ENCODE data around the gene BCAP31.
"Not testable (repeated sequence)": the region's sequence is repeated elsewhere in the genome, so short reads cannot be mapped to it uniquely, and the experiment has no call there.

Gene BCAP31

DNA sequence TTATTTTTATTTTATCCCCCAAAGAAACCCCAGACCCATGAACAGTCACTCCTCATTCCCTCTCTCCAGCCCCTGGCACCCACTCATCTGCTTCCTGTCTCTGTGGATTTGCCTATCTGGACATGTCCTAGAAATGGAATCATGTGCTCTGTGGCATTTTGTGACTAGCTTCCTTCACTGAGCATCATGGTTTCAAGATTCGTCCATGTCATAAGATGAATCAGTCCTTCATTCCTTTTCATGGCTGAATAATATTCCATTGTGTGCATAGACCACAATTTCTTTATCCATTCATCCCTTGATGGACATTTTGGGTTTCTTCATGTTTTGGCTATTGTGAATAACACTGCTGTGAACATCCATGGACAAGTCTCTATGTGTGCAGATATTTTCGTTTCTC, 10.7 kb upstream of the BCAP31 start:
- DNase-seq (ENCODE audit: low spot score) = no peak

DNA sequence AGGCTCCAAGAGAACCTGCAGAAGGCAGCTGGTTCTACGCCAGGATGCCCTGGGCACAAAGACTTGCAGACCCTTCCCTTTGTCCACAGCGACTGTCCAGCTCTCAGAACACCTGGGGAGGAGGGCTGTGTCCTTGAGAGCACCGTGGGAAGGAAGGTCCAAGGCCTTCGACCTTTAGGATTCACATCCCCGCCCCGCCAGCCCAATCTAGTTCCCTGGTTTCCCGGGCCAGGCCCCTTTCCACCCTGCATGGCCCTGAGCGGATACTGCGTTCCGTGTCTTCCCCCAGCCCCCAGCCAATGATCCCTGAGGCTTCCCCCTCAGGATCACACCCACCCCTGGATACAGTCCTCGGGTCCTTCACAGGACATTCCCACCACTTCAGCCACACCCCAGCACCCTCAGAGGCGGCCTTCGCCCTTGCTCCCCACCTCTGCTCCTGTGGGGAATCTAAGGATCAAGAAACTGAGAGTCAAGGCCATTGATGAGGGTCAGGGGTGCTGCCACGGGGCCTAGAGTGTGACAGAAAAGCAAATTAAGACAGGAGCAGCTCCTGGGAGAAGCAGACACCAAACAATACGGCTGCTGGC, 9.6 kb upstream of the BCAP31 start:
- DNase-seq (ENCODE audit: low spot score) = no peak

DNA sequence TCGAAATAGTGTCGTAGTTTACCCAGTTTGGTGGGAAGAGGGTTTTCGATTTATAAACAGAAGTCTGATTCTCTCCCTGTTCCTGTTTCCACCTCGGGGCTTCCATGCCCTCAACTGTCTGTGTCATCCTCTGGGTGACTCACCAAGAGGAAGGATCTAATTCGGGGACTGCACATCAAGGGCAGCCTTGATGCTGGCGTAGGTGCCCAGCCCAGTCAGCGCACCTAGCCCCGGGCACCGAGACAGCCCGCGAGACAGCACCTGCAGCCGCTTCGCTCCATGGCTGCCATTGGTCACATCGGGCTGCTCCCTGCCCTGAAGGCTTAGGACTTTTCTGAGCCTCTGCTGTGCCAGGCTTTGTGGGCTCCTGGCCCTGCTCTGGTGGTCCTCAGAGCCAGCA, 8.2 kb upstream of the BCAP31 start:
- no peak for DNase-seq (ENCODE audit: low spot score)

DNA sequence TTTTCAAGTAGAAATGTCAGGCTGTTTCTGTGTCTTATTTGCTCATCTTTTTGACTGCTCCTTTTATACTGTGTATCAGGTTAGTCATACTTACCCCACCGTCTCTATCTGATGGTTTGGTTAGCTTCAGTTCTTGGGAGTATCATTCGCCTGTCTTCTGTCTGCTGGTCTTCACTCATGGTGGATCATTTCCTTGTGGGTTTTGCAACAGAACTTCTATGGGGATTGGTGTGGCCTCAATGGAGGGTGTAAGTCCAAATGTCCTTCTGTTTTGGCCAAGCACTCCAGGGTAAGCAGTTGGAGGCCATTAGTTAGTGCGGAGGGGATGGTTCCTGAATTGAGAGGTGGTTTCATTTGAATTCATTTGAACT, 7.6 kb upstream of the BCAP31 start:
- DNase-seq (ENCODE audit: low spot score) = no peak

DNA sequence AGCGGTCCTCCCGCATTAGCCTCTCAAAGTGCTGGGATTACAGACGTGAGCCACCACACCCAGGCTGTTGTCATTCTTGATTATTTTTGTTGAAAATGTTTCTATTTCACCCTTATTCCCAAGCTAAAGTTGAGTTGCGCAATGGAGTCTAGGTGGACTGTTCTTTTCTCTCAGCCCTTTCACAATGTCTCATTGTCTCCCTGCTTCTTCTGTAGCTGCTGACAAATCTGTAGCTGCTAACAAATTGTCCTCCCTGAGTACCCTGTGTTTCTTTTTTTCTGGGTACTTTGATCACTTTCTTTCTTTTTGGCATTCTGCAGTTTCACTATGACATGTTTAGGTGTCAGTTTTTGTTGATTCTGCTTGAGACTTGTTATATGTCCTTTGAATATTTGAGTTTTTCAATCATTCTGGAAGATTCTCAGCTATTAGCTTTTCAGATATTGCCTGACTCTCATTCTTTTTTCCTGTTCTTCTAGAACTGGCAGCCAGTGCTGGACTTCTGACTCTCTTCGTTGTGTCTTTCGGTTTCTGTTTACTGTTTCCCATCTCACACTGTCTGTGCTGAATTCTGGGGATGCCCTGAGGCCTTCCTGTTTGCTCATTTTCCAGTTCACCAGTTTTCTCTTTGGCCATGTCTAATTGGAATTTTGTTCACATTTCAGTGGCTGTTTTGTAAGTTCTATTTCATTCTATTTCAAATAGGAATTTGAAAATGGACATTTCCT, 7.1 kb upstream of the BCAP31 start:
- DNase-seq (ENCODE audit: low spot score) = no peak

DNA sequence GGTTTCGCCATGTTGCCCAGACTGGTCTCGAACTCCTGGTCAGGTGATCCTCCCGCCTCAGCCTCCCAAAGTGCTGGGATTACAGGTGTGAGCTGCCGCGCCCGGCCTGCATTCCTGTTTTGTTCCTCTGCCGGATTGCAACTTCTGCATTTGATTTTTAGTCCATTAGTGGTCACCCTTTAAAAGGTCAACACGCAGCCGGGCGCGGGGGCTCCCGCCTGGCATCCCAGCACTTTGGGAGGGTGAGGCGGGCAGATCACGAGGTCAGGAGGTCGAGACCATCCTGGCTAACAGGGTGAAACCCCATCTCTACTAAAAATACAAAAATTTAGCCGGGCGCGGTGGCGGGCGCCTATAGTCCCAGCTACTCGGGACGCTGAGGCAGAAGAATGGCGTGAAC, 5.9 kb upstream of the BCAP31 start:
- DNase-seq (ENCODE audit: low spot score) = not testable (repeated sequence)

DNA sequence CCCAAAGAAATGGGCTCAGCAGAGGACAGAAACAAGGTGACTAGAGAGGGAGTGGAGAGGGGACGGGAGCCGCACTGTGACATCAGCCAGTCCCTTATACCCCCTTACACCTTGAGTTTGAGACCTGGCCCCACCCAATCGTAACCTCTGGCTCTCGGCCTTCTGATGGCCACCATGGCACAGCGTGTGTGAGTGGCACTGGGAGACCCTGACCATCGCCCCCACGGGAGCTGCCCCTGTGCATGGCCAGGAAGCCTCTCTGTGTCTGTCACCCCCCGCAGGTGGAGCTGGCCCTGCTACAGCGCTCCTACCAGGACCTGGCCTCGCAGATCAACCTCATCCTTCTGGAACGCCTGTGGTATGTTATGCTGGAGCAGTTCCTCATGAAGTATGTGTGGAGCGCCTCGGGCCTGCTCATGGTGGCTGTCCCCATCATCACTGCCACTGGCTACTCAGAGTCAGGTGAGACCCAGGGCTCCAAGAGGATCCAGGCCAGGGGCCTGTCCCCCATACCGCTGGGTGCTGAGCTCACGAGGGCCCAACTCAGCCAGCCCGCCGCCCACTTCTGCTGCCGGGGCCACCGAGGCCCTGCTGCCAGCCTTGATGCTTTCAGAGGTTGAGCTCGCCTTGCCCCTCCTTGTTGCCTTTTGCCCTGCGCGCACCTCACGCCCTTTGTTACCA, 4.9 kb upstream of the BCAP31 start:
- DNase-seq (ENCODE audit: low spot score) = no peak

DNA sequence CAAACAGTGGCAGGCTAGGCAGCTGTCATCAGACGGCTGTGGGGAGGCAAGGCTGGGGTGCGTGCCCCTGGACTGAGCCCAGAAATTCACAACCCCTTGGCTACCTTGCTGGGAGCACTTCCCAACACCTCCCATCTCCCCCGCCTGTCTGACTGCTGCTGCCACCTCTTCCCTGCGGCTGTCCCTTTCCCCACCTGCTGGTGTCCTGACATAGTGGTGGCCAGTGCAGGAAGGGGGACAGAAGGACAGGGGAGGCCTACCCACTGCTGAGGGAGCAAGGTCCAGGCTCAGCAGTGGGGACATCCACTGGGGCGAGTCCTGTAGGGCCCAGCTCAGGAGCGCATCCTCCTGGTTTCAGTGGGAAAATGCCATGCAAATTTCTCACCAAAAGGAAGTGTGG, 3.9 kb upstream of the BCAP31 start:
- DNase-seq (ENCODE audit: low spot score) = no peak

DNA sequence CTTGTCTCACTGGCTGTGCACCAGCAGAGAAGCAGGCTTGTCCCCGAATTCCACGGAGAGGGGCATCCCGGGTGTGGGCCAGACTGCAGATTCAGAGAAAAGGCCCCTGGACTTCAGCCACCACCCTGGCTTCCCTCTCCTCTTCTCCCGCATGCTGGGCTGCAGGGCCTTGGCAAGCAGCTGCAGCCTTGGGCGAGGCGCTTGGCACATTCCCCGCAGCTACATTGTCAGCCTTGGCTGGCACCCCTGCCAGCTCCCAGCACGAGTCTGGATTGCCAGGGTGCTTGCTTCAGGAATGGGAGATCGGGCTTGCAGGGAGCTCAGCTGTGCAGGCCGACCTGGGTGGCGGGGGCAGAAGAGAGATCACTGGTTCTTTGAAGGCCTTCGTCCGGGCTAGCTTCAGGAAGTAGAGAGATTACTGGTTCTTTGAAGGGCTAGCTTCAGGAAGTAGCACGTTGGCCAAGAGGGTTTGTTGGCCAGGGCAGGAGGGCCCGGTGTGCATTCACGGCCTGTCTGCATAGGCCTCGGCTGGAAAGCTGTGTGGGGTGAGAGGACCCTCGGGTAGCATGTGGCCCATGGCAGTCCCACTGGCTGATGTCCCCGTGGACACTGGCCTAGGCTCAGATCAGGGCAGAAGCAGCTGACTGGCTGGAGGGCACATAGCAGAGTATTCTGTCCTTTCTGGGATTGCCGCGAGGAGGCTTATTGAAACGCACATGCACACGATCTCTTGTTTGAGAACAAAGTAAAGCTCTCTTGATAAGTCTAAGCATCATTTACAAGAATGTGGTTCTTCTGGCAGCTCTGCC, 3.1 kb upstream of the BCAP31 start:
- no peak for DNase-seq (ENCODE audit: low spot score)

DNA sequence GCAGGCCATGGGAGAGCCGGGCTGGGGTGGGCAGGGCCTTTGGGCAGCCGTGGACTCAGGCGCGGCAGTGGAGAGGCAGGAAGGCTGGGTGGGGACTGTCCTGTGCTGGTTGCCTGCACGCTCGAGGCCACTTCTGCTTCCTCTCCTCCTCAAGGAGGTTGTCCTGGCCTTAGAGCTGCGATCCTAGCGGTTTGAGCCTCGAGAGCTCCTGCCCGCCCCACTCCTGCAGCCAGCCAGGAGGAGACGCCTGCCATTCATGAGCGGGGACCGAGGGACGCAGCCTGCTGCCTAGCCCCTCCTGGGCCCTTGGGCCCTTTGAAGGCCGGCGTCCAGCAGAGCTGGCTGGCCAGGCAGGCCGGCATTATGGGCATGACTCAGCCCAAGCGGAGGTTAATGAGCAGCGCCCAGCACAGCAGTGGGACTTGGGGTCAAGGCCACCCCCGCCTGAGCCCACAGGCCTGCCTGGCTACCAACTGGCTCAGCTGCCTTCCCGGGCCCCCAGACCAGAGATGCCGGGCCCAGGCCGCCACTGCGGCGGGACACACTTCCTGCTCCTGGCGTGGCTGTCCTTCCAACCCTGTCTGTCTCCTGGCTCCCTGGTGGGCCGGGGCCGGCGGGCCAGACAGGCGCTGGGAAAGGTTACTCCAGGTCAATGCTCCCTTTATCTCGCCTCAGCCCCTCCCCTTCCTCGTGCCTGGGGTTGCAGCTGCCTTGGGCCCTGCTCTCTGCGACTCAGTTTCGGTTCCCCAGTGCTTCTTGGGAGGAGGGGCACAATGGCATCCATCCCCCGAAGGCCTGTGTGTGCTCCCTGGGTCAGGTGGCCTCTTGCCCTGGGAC, 2.3 kb upstream of the BCAP31 start:
- DNase-seq (ENCODE audit: low spot score) = peak; percentile 70

DNA sequence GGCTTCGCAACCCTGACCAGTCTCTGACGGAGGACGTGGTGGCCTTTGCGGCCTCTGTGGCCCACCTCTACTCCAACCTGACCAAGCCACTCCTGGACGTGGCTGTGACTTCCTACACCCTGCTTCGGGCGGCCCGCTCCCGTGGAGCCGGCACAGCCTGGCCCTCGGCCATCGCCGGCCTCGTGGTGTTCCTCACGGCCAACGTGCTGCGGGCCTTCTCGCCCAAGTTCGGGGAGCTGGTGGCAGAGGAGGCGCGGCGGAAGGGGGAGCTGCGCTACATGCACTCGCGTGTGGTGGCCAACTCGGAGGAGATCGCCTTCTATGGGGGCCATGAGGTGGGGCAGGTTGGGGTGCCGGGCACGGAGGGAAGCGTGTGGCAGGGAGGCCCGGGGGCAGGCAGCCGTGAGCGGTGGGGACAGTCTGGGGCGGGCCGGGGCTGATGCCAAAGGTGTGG, 1.7 kb upstream of the BCAP31 start:
- DNase-seq (ENCODE audit: low spot score) = no peak

DNA sequence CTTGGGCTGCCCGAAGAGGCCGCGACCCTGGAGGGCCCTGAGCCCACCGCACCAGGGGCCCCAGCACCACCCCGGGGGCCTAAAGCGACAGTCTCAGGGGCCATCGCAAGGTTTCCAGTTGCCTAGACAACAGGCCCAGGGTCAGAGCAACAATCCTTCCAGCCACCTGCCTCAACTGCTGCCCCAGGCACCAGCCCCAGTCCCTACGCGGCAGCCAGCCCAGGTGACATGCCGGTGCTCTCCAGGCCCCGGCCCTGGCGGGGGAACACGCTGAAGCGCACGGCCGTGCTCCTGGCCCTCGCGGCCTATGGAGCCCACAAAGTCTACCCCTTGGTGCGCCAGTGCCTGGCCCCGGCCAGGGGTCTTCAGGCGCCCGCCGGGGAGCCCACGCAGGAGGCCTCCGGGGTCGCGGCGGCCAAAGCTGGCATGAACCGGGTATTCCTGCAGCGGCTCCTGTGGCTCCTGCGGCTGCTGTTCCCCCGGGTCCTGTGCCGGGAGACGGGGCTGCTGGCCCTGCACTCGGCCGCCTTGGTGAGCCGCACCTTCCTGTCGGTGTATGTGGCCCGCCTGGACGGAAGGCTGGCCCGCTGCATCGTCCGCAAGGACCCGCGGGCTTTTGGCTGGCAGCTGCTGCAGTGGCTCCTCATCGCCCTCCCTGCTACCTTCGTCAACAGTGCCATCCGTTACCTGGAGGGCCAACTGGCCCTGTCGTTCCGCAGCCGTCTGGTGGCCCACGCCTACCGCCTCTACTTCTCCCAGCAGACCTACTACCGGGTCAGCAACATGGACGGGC, 1.0 kb upstream of the BCAP31 start:
- DNase-seq (ENCODE audit: low spot score) = no peak

DNA sequence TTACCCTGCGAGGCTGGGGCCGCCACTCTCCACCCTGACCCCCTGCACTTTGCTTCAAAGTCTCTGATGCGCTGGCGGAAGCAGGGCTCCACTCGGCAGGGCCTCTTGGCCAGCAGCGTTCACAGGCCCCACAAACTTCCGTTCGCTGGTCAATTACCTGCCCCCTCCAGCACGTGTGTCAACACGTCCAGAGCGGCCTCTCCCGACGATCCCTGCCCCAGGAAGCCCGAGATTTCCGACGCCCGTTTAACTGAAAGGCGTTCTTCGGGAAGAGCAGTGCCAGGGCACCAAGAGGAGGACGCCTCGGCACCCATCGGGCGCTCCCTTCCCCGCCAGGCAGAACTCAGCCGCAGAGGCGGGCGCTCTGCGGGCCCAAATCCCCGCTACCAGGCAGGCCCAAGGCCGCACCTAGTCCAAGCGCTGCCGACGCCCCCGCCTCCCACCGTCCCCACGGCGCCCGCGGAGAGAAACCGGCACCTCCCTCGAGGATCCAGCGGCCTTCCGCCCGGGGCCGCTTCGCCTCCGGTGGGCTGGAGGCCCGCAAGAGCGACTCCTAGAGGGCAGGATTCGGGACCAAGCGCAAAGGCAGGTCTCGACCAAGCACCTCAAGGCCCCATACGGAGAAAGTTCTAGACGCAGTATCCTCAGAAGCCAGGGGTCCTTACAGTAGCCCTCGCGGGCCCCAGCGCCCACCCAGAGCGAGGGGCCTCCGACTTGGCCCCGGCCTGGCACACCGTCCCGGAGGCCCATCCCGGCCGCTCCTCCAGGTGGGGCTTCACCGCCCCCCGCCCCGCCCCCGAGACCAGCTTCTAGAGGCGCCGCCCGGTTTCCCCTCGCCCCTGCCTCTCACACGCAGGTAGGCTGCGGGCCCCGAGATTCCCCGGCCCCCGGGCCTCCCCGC, 586 bp downstream of the BCAP31 start:
- no peak for DNase-seq (ENCODE audit: low spot score)

DNA sequence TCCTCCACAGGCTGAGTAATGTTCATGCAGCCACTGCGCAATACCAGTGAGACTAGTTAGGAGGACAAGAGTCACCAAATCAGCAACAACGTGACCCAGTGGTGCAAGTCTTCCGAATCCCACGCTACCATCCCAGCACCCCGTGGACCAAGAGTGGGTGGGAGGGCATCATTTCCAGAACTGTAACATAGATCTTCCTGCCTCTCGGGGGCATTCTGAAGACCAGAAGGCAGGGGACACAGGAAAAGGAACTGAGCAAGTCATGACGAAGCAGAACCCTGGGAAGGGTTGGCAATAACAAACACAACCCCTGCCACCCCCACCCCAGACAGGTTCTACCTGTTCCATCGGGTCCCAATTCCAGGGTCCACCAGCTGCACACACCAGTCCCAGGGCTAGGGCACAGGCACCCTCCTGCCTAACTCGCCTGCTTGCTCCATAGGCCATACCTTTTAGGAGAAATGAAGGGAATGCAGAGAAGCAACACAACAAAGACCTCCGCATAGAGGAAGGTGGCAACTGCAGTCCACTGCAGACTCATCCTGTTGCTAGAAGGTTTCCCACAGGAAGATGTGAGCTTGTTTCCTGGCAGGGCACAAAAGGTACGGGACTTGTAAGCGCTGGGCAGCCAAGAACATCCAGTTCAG, 1.4 kb downstream of the BCAP31 start:
- no peak for DNase-seq (ENCODE audit: low spot score)

DNA sequence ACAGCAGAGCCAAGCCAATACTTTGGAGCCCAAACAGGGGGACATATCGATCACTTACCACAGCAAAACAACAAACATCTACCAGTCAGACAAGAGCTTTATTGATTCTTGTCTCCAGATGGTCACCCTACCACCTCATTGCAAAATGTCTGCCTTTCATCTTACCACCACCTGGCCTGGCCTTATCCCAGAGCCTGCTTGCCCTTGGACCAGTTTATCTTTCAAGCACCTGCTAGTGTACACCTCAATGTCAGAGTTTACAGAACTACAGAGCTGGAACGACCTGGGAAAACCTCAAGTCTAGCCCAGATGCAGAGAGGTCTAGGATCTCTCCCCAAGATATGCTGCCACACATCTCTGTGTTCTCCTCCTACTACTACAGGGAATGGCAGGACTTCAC, 4.5 kb downstream of the BCAP31 start:
- no peak for DNase-seq (ENCODE audit: low spot score)

DNA sequence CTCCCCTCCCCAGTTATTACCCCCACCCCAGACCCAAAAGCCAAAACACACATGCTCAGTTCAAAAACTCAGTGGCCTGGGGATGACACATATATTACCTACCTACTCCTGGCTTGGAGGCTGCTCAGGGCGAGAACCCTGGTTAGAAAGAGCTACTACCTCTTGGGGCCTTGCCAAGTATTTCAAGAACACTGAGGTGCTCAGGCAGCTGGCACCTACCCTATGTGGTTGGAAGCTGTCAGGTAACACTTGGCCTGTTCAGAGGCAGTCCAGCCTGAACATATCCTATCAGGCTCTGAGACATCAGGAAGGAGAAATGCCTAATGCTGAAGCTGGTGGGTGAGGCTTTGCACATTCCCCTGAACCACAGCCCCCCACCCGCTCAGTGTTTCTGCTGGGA, 4.9 kb downstream of the BCAP31 start:
- no peak for DNase-seq (ENCODE audit: low spot score)

DNA sequence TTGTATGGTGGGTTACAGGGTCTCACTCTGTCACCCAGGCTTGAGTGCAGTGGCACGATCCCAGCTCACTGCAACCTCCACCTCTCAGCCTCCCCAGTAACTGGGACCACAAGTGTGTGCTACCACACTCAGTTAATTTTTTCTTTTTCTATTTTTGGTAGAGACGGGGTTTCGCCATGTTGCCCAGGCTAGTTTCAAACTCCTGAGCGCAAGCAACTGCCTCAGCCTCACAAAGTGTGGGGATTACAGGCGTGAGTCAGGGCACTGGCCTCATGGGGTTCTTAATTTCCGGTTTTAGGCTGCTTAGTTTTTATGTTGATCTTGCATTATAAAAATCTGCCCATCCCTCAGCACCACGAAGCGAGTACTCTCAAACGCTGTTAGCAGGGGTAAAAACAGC, 6.7 kb downstream of the BCAP31 start:
- DNase-seq (ENCODE audit: low spot score) = no peak

DNA sequence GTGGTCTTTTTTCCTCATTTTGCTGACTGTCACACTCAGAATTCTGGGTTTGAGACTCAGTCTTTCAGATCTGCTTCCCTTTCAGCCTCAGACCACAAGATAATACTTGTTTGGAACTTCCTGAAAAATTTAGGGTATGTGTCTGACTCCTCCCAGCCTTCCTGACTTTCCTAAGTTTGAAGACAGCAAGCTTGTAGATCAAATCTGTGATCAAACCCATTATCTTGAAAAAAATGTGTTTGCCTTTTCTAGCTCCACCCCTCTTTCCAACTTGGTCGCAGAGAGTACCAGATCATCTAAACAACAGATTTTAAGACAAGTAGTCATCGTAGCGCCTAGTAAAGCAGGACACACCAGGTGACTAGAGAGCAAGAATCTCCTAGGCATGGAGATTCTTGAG, 9.9 kb downstream of the BCAP31 start:
- DNase-seq (ENCODE audit: low spot score) = no peak

Data from left forelimb (tissue), 1 donor.